Activated CD4-positive, alpha-beta T cell treated with anti-CD3 and anti-CD28 coated beads for 36 hours (primary cell): Measurements from ENCODE around the gene DOCK9. TPM values are rescaled to one million over a fixed set of nuclear protein-coding genes. Genes with fewer than 3 reads are reported as not detected.
A peak's percentile ranks its signal among the peaks of the same experiment; 100 is the strongest.

Experiments
- ATAC-seq: fragments of 200-7000 bp; cut with Tn5 transposase; one replicate; pipeline ENCODE4 v1.10.0; 2021; ENCODE audit warnings: mild to moderate bottlenecking, moderate library complexity
- CTCF ChIA-PET: fragments of 350-600 bp; sonication (Branson Sonifier 250); formaldehyde crosslinking; loops from one replicate; lab custom pipeline; 2021; ENCODE audit warnings: antibody characterized with exemption; lab: Charles Lee
- POLR2A ChIA-PET: fragments of 350-600 bp; sonication (Branson Sonifier 250); formaldehyde crosslinking; loops from one replicate; lab custom pipeline; 2021; ENCODE audit warnings: antibody characterized with exemption, inconsistent platforms; lab: Charles Lee
- DNase-seq: peaks from one replicate; pipeline ENCODE4 v3.0.0-alpha.2; 2020
- H3K27ac Mint-ChIP-seq: one replicate; pipeline ENCODE4 v1.8.0; 2021; ENCODE audit warnings: mixed read lengths
- H3K27me3 Mint-ChIP-seq: one replicate; pipeline ENCODE4 v1.8.0; 2021; ENCODE audit warnings: mixed read lengths
- H3K36me3 Mint-ChIP-seq: one replicate; pipeline ENCODE4 v1.8.0; 2021; ENCODE audit warnings: low read depth, mixed read lengths
- H3K4me1 Mint-ChIP-seq: one replicate; pipeline ENCODE4 v1.8.0; 2021; ENCODE audit warnings: mixed read lengths
- H3K4me3 Mint-ChIP-seq: one replicate; pipeline ENCODE4 v1.8.0; 2021; ENCODE audit warnings: mild to moderate bottlenecking, moderate library complexity, mixed read lengths
- H3K9me3 Mint-ChIP-seq: one replicate; pipeline ENCODE4 v1.8.0; 2021; ENCODE audit warnings: low read depth, mixed read lengths
- intact Hi-C, 2 experiments: fragments of 100-400 bp; cut with DNase I in 1 of 2; cut with micrococcal nuclease in 1 of 2; formaldehyde crosslinking; loops; one replicate each; pipeline versions ENCODE4 v1.14.2 to v1.15.1; 2022 to 2024; cut with DNase I, micrococcal nuclease
- total RNA-seq, 2 experiments: library from RNA; stranded (reverse); gene quantifications; one replicate each; pipeline ENCODE4 v1.2.3, GENCODE V29; 2021

DOCK9 gene
- total RNA-seq, 2 experiments from 2014 or later = 36.0 to 42.6 TPM

GRCh38 chr13:98997011-98997730, 19.3 kb upstream of the DOCK9 start:
- peaks cover 86% of the 10 kb centered on the region for H3K4me1 Mint-ChIP-seq

GRCh38 chr13:98996046-98996445, 18.2 kb upstream of the DOCK9 start:
- CTCF ChIA-PET = interaction anchor here (0.7 to 1.3 kb wide), 2 partner anchors 22 to 749 kb away, joined by 3 to 4 read pairs; no protein-coding TSS in a partner anchor
- DNase-seq = no peak
- POLR2A ChIA-PET = no interaction called here

More at GRCh38 chr13:98997011-98997730, 19.3 kb upstream of the DOCK9 start:
- no peaks in the 10 kb centered on the region for H3K27me3 Mint-ChIP-seq
- intact Hi-C loops = loop anchor here (5.0 kb wide), 2 partner anchors 80 to 85 kb away; no protein-coding TSS in a partner anchor
- H3K9me3 Mint-ChIP-seq = no peaks in the 10 kb centered on the region
- ATAC-seq (no peak), DNase-seq (no peak)
- H3K36me3 Mint-ChIP-seq = no peaks in the 10 kb centered on the region
- POLR2A ChIA-PET = no interaction called here
- H3K27ac Mint-ChIP-seq = peak overlapping the region; percentile 24
- CTCF ChIA-PET = interaction anchor here (0.7 to 1.3 kb wide), 4 partner anchors 15 to 288 kb away, joined by 3 to 4 read pairs (median 4); no protein-coding TSS in a partner anchor
- H3K4me3 Mint-ChIP-seq = no peak overlapping the region

GRCh38 chr13:98994896-98995295, 17.0 kb upstream of the DOCK9 start:
- DNase-seq = no peak
- peaks cover 3% of the 10 kb centered on the region for H3K36me3 Mint-ChIP-seq
- ChIA-PET CTCF (interaction anchor here (1.7 kb wide), 1 partner anchor 17 kb away, joined by 3 read pairs; no protein-coding TSS in a partner anchor), POLR2A (no interaction called here)
- intact Hi-C loops = loop anchor here (5.0 kb wide), 2 partner anchors 78 to 83 kb away; no protein-coding TSS in a partner anchor
- peak; percentile 43 for ATAC-seq
- peak overlapping the region; percentile 43 for H3K4me3 Mint-ChIP-seq
- H3K4me1 Mint-ChIP-seq = peaks cover 75% of the 10 kb centered on the region
- peak overlapping the region; percentile 90 for H3K27ac Mint-ChIP-seq
- no peaks in the 10 kb centered on the region for H3K27me3 Mint-ChIP-seq
- H3K9me3 Mint-ChIP-seq = no peaks in the 10 kb centered on the region

More at GRCh38 chr13:98996046-98996445, 18.2 kb upstream of the DOCK9 start:
- Mint-ChIP-seq H3K36me3 (no peaks in the 10 kb centered on the region), H3K27me3 (no peaks in the 10 kb centered on the region), H3K4me1 (peaks cover 78% of the 10 kb centered on the region), H3K27ac (no peak overlapping the region), H3K4me3 (no peak overlapping the region), H3K9me3 (no peaks in the 10 kb centered on the region)
- intact Hi-C loops = loop anchor here (5.0 kb wide), 2 partner anchors 79 to 84 kb away; no protein-coding TSS in a partner anchor
- ATAC-seq = no peak

GRCh38 chr13:98994080-98994479, 16.2 kb upstream of the DOCK9 start:
- Mint-ChIP-seq H3K27ac (no peak overlapping the region), H3K36me3 (peaks cover 3% of the 10 kb centered on the region), H3K4me3 (no peak overlapping the region), H3K9me3 (no peaks in the 10 kb centered on the region), H3K27me3 (no peaks in the 10 kb centered on the region), H3K4me1 (peaks cover 75% of the 10 kb centered on the region)
- CTCF ChIA-PET = interaction anchor here (1.2 to 1.7 kb wide), 2 partner anchors 14 to 16 kb away, joined by 3 read pairs; no protein-coding TSS in a partner anchor
- intact Hi-C loops = no loop called here
- POLR2A ChIA-PET = interaction anchor here (0.6 kb wide), 1 partner anchor 23 kb away, joined by 4 read pairs; no protein-coding TSS in a partner anchor
- ATAC-seq (no peak), DNase-seq (no peak)

GRCh38 chr13:98992355-98992754, 14.5 kb upstream of the DOCK9 start:
- Mint-ChIP-seq H3K4me3 (no peak overlapping the region), H3K27me3 (no peaks in the 10 kb centered on the region), H3K27ac (peak overlapping the region; percentile 45), H3K4me1 (peaks cover 69% of the 10 kb centered on the region), H3K9me3 (no peaks in the 10 kb centered on the region), H3K36me3 (peaks cover 3% of the 10 kb centered on the region)
- CTCF ChIA-PET = interaction anchor here (0.6 to 1.2 kb wide), 3 partner anchors 9 to 284 kb away, joined by 3 to 5 read pairs (median 3); no protein-coding TSS in a partner anchor
- intact Hi-C loops = no loop called here
- DNase-seq (no peak), ATAC-seq (no peak)
- POLR2A ChIA-PET = interaction anchor here (0.6 kb wide), 2 partner anchors 63 to 198 kb away, joined by 3 read pairs; no protein-coding TSS in a partner anchor

GRCh38 chr13:98990701-98991100, 12.8 kb upstream of the DOCK9 start:
- POLR2A ChIA-PET = no interaction called here
- H3K4me3 Mint-ChIP-seq = no peak overlapping the region
- H3K9me3 Mint-ChIP-seq = no peaks in the 10 kb centered on the region
- ATAC-seq (no peak), DNase-seq (no peak)
- peaks cover 59% of the 10 kb centered on the region for H3K4me1 Mint-ChIP-seq
- CTCF ChIA-PET = interaction anchor here (0.8 kb wide), 2 partner anchors 38 to 43 kb away, joined by 3 read pairs; no protein-coding TSS in a partner anchor
- intact Hi-C loops = no loop called here
- peaks cover 3% of the 10 kb centered on the region for H3K36me3 Mint-ChIP-seq
- H3K27me3 Mint-ChIP-seq = no peaks in the 10 kb centered on the region
- no peak overlapping the region for H3K27ac Mint-ChIP-seq

- no peaks in the 10 kb centered on the region for H3K27me3 Mint-ChIP-seq
- ATAC-seq (peak; percentile 82), DNase-seq (no peak)
- CTCF ChIA-PET = interaction anchor here (0.8 kb wide), 2 partner anchors 39 to 44 kb away, joined by 3 read pairs; no protein-coding TSS in a partner anchor
- H3K36me3 Mint-ChIP-seq = peaks cover 3% of the 10 kb centered on the region
- intact Hi-C loops = no loop called here
- no peak overlapping the region for H3K27ac Mint-ChIP-seq
- no peak overlapping the region for H3K4me3 Mint-ChIP-seq
- POLR2A ChIA-PET = no interaction called here
- no peaks in the 10 kb centered on the region for H3K9me3 Mint-ChIP-seq
- H3K4me1 Mint-ChIP-seq = peaks cover 60% of the 10 kb centered on the region
These were observed 11.8 kb upstream of the DOCK9 start for GRCh38 chr13:98989469-98990235.

GRCh38 chr13:98988780-98989179, 10.9 kb upstream of the DOCK9 start:
- DNase-seq (no peak), ATAC-seq (no peak)
- peak overlapping the region; percentile 33 for H3K27ac Mint-ChIP-seq
- peaks cover 3% of the 10 kb centered on the region for H3K36me3 Mint-ChIP-seq
- ChIA-PET CTCF (interaction anchor here (0.9 kb wide), 1 partner anchor 18 kb away, joined by 3 read pairs; no protein-coding TSS in a partner anchor), POLR2A (no interaction called here)
- no peaks in the 10 kb centered on the region for H3K9me3 Mint-ChIP-seq
- intact Hi-C loops = no loop called here
- peaks cover 65% of the 10 kb centered on the region for H3K4me1 Mint-ChIP-seq
- no peaks in the 10 kb centered on the region for H3K27me3 Mint-ChIP-seq
- H3K4me3 Mint-ChIP-seq = no peak overlapping the region

- ChIA-PET POLR2A (no interaction called here), CTCF (interaction anchor here (0.9 to 1.5 kb wide), 2 partner anchors 18 to 37 kb away, joined by 3 to 4 read pairs; no protein-coding TSS in a partner anchor)
- no peaks in the 10 kb centered on the region for H3K27me3 Mint-ChIP-seq
- H3K27ac Mint-ChIP-seq = no peak overlapping the region
- ATAC-seq (no peak), DNase-seq (no peak)
- H3K4me3 Mint-ChIP-seq = no peak overlapping the region
- intact Hi-C loops = no loop called here
- H3K9me3 Mint-ChIP-seq = no peaks in the 10 kb centered on the region
- H3K36me3 Mint-ChIP-seq = peaks cover 3% of the 10 kb centered on the region
- peaks cover 67% of the 10 kb centered on the region for H3K4me1 Mint-ChIP-seq
These were observed 10.4 kb upstream of the DOCK9 start for GRCh38 chr13:98988277-98988676.

- Mint-ChIP-seq H3K36me3 (peaks cover 3% of the 10 kb centered on the region), H3K9me3 (no peaks in the 10 kb centered on the region), H3K27me3 (no peaks in the 10 kb centered on the region), H3K4me1 (peaks cover 69% of the 10 kb centered on the region), H3K4me3 (no peak overlapping the region), H3K27ac (peak overlapping the region; percentile 52)
- ChIA-PET CTCF (interaction anchor here (0.5 to 1.5 kb wide), 2 partner anchors 38 to 887 kb away, joined by 3 to 4 read pairs; no protein-coding TSS in a partner anchor), POLR2A (no interaction called here)
- intact Hi-C loops = no loop called here
- no peak for DNase-seq
- ATAC-seq = no peak
These were observed 9.4 kb upstream of the DOCK9 start for GRCh38 chr13:98987275-98987674.
